T-helper 9 cell (primary cell): ENCODE measurements around the gene GCSAM.
A peak's percentile ranks its signal among the peaks of the same experiment; 100 is the strongest.

Experiments
- DNase-seq: peaks from one replicate; pipeline ENCODE4 v3.0.0-alpha.2; 2020
- total RNA-seq, 2 donors: gene quantifications; one replicate each; lab custom pipeline; 2026; lab: John Stamatoyannopoulos, UW

The GCSAM gene, protein sequence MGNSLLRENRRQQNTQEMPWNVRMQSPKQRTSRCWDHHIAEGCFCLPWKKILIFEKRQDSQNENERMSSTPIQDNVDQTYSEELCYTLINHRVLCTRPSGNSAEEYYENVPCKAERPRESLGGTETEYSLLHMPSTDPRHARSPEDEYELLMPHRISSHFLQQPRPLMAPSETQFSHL
- total RNA-seq: 17.6 to 20.5 reads per million in 2 donors

GRCh38 chr3:112132975-112133448 lies at the start of gene GCSAM:
TSS of gene GCSAM (minus strand) at chr3:112133248. CDS start at chr3:112133120, 128 bp downstream.
- peak; percentile 35 for DNase-seq

DNA sequence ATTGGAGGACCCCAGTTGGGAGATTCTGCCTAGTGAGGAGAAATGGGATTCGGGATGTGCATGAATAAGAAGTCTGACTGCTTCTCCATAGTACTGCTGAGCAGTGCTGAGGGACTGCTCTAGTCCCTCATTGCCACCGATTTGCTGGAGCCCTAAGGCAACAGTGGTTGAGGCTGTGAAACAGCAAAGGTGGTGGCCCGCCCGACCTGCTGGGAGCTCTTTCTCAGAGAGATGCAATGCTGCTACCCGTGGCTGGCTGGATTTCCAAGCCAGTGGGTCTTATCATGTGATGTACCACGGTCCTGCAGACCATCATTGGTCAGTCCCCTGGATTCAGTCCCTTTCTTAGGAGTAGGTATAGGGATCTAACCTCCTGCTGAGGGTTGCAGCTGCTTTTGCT lies 42.6 kb upstream of the GCSAM start:
- DNase-seq: no peak

- DNase-seq: no peak
Observed at GRCh38 chr3:112175037-112175436, 42.0 kb upstream of the GCSAM start.

GRCh38 chr3:112171144-112171543 lies 38.1 kb upstream of the GCSAM start:
- no peak for DNase-seq

- no peak for DNase-seq
Observed at GRCh38 chr3:112170046-112170445, 37.0 kb upstream of the GCSAM start.

DNA sequence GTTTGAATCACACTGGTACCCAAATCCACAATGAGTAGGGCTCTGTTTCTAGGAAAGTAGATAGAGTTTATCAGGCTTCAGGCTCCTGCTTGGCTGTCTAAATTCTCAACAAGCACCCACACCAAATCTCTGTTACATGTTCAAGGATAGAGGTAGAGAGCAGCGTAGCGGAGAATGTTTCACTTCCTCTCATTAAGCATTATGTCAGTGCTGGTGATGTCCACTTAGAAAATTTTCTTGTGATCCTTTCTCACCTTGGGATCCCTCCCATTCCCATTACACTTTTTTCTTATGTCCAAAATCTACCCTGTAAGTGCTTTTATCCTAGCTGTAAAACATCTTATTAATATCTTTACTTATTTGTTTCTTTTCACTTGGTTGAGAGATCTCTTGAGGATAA lies 34.7 kb upstream of the GCSAM start:
- no peak for DNase-seq

GRCh38 chr3:112149136-112149535 lies 16.1 kb upstream of the GCSAM start:
- no peak for DNase-seq

- no peak for DNase-seq
Observed at GRCh38 chr3:112143689-112144088, 10.6 kb upstream of the GCSAM start.

GRCh38 chr3:112143251-112143650 lies 10.2 kb upstream of the GCSAM start:
- DNase-seq: no peak

- DNase-seq: no peak
Observed at GRCh38 chr3:112141293-112141692, 8.2 kb upstream of the GCSAM start.

- DNase-seq: no peak
Observed at GRCh38 chr3:112140584-112140983, 7.5 kb upstream of the GCSAM start.

- DNase-seq: no peak
Observed at GRCh38 chr3:112138219-112138969, 5.3 kb upstream of the GCSAM start.

- no peak for DNase-seq
Observed at GRCh38 chr3:112137781-112138180, 4.7 kb upstream of the GCSAM start.

DNA sequence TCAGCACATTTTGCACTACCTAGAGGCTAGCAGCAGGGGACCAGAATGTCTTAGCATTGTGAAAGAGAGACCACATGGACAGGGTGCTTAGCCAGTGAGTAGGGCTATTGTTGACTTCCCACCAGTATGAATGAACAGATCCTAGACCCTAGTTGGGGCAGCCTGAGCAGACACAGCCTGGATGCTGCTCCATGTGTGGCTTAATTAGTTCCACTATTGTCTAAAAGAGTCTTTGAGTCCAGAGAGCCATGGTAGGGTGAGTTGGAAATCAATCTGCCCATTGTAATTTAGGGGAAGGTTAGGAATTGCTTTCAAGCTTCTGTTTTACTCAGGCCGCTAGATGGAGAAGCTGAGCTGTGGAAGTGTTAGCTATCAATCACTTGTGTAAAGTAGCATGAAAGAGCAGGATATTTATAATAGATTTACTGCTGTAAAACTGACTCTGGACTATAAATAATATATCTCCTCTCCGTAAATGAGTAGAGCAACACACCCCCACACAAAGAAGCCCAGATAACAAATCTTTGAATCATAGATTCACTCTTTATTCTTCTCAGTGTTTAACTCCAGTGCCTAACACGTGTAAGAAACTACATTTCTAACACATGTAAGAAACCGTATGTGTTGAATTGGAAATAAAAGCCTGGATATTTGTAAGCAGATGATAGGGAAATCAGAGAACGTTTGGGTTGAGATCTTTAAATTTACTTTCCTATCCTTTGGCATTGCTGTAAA lies 4.1 kb upstream of the GCSAM start:
- no peak for DNase-seq

GRCh38 chr3:112136046-112136445 lies 3.0 kb upstream of the GCSAM start:
- no peak for DNase-seq

GRCh38 chr3:112134335-112135124 lies 1.5 kb upstream of the GCSAM start:
- no peak for DNase-seq

DNA sequence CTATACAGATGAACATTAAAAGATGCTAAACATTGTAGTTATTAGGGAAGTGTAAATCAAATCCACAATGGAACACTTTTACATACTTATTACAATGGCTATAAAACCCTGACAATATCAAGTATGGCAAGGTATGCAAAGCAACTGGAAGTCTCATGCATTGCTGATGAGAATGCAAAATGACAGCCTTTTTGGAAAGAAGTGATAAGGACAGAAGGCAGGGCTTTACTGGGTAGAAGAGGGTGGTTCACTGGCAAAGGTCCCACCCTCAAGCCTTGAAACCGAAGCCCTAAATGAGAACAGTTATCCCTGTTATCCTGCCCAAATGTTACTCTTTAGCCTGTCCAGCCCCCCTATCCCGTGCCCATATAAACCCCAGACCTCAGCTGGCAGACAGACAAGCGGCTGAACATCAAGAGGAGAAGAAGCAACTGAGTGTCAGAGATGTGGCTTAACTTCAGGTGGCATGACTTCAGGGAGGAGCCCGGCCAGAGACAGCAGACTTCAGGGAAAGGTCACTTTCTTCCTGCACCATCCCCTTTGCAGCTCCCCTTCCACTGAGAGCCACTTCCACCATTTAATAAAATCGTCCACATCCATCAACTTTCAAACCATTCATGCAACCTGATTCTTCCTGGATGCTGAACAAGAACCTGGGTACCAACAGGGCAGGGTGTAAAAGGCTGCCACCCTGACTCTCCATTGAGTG lies 732 bp upstream of the GCSAM start:
- no peak for DNase-seq

DNA sequence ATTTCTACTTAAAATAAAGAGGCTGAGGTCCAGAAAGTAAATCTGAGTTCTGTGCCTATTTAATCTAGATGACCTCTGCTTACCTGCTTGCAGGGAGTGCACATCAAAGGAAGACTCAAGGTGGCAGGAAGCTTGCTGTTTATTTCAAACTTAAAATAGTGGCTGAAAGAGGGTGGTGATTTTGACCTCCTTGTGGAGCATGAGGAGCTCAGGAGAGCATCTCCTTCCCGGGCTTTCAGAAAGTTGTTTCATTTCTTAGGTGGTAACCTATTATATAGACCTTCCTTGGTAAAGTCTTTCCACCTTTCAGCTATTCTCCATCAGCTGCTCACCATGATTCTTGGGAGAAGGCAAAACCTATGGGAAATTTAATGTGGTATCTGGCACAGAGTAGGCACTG lies 494 bp downstream of the GCSAM start:
- no peak for DNase-seq

DNA sequence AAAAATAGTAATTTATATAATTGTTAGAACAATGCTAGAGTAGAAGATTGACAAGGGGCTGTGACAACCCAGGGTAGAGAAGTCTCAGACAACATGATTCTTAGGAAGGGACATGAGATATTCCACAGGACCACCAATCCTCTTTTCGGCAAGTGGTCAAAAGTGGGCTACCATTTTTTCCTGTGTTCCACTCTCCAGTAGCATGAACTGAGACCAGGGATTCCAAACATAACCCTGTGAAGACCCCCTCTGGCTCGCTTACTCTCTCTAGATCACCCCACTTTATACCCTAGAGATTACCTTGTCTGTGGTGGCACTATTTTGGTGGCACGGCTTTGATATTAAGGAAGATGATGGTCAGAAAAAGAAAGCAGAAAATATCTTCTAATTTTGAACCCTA lies 960 bp downstream of the GCSAM start:
- no peak for DNase-seq

GRCh38 chr3:112131111-112131510 lies 1.9 kb downstream of the GCSAM start:
- DNase-seq: no peak

DNA sequence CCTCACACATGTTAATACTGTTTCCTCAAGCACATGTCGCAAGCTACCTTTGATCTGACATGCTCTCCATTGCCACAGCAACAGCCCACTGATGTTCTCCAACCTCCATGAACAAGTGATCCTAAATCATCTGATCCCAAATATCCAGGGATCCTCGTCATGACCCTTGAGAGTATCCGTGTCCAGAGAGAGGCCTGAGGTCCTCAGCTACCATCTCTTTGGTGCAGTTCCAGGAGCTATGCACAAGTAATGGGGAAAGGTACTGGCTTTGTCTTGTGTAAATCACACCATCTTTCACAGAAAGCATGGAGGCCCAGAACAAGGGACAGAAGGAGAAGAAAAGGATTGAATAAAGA lies 2.4 kb downstream of the GCSAM start:
- no peak for DNase-seq

GRCh38 chr3:112129925-112130637 lies 3.0 kb downstream of the GCSAM start:
- DNase-seq: no peak
